ENCODE measurements around the gene ACTR1A.
"Not testable (repeated sequence)": the region's sequence is repeated elsewhere in the genome, so short reads cannot be mapped to it uniquely, and the experiment has no call there.

ACTR1A gene

DNA sequence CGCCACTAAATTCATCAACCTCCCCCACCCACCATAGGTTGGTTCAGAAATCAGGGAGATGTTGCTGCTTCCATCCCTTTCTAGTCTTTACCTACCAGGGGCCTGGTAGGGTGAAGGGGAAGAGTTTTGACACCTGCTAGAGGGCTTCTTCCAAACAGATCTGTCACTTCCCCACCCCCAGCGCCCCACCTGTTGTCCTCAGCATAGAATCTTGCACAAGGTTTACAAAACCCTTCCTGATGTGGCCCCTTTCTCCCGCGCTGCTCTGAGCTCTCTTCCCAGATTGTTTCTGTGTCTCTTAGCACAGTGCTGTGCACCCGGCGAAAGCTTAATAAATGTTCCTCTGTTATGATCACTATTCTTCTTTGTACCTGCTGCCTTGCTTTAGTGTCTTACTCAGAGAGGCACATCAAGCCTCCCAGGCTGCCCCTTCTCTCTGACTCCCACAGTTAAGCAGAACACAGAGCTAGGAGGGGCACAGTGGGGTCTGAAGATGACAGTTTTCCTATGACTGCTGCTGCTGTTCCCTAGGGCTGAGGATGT, 39.9 kb downstream of the ACTR1A start:
- H3K4me3 ChIP-seq (ENCODE audit: low read depth, low read length): no peak overlapping the region
- DNase-seq (ENCODE audit: low read depth): no peak
- TF ChIP-seq CTCF (IDR thresholded peaks at IDR 0.05; ENCODE audit: low read depth, low read length, missing control alignments): no peak

DNA sequence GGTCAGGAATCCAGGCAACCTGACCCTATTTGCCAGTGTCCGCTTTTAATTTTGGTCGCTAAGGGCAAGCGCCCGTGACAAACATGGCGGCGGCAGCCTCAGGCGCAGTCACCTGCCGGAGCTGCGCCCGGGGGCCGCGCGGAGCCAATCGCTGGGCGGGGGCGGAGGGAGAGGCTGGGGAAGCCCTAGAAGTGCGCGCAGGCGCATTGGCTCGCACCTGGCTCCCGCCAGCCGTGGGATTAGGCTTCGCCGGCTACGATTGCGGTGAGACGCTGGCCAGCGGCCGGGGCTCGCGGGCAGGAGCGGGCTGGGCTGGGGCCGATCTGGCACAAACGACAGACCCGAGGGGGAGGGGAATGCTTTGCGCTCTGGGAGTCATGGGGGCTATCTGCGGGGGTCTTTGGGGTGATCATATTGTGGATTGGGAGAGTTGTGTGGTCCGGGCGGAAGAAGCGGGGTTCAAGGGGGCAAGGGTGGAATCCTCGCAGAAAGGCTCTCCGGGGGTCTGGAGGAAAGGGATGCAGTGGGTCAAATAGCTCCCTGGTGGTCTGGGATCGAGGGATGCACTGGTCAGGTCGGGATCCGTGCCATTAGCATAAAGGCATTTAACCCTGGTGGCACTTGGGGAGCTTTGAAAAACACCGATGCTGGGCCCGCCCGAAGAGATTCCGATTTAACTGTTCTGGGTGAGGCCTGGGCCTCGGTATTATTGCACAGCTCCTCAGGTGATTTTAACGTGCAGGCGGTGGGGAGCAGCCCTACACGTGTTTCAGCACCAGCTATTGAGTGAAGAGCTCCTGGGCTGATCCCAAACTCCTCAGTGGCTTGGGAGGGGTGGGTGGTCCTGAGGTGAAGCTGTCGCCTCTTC, 41.1 kb downstream of the ACTR1A start:
- H3K4me3 ChIP-seq (ENCODE audit: low read depth, low read length): peak overlapping the region; percentile 57
- no peak for TF ChIP-seq CTCF (IDR thresholded peaks at IDR 0.05; ENCODE audit: low read depth, low read length, missing control alignments)
- DNase-seq (ENCODE audit: low read depth): peak; percentile 55

- no peak for TF ChIP-seq CTCF (IDR thresholded peaks at IDR 0.05; ENCODE audit: low read depth, low read length, missing control alignments)
- peak overlapping the region; percentile 57 for H3K4me3 ChIP-seq (ENCODE audit: low read depth, low read length)
- no peak for DNase-seq (ENCODE audit: low read depth)
Measured at GRCh38 chr10:102460836-102461186, 41.7 kb downstream of the ACTR1A start.

- H3K4me3 ChIP-seq (ENCODE audit: low read depth, low read length): no peak overlapping the region
- TF ChIP-seq CTCF (IDR thresholded peaks at IDR 0.05; ENCODE audit: low read depth, low read length, missing control alignments): no peak
- no peak for DNase-seq (ENCODE audit: low read depth)
Measured at GRCh38 chr10:102458656-102459055, 43.9 kb downstream of the ACTR1A start.

DNA sequence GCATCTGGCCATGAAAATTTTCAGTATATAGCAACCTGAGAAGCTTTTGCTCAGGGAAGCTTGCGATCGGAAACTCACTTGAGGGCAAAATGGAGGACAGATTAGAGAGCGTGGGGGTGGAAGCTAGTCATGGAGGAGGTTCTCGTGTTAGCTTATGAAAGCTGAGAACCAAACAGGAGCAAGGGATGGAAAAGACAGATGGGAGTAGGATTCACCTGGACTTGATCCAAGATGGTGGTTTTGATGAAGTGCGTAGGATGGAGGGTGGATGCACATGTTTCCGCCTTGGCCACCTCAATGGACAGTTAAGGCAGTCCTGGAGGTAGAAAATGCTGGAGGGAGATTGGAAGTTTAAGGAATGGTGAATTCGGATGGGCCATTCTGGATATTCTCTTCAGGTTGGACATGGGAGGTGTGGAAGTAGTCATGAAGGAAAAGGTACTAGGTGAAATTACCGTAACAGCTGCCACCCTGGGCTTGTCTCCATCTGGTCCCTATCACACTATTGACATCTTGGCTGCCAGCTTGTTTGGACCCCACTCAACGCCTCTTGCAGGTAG, 44.8 kb downstream of the ACTR1A start:
- H3K4me3 ChIP-seq (ENCODE audit: low read depth, low read length): no peak overlapping the region
- TF ChIP-seq CTCF (IDR thresholded peaks at IDR 0.05; ENCODE audit: low read depth, low read length, missing control alignments): no peak
- no peak for DNase-seq (ENCODE audit: low read depth)

GRCh38 chr10:102455893-102456471, 46.5 kb downstream of the ACTR1A start:
- H3K4me3 ChIP-seq (ENCODE audit: low read depth, low read length): no peak overlapping the region
- TF ChIP-seq CTCF (IDR thresholded peaks at IDR 0.05; ENCODE audit: low read depth, low read length, missing control alignments): no peak
- DNase-seq (ENCODE audit: low read depth): no peak

DNA sequence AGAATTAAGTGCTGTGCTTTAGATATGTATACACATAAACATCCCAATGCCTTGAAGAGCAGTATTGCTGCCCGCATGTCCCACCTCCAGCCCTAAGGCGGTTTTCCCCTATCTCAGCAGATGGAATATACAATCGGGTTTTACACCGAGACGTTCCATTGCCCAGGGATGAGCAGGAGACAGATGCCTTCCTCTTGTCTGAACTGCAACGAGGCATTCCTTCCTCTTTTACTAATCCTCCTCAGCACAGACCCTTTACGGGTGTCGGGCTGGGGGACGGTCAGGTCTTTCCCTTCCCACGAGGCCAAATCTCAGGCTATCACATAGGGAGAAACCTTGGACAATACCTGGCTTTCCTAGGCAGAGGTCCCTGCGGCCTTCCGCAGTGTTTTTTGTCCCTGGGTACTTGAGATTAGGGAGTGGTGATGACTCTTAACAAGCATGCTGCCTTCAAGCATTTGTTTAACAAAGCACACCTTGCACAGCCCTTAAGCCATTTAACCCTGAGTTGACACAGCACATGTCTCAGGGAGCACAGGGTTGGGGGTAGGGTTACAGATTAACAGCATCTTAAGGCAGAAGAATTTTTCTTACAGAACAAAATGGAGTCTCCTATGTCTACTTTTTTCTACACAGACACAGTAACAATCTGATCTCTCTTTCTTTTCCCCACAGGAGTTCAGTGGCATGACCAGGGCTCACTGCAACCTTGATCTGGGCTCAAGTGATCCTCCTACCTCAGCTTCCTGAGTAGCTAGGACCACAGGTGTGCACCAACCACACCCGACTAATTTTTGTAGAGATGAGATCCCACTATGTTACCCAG, 47.6 kb downstream of the ACTR1A start:
- DNase-seq (ENCODE audit: low read depth); H3K4me3 ChIP-seq (ENCODE audit: low read depth, low read length): not testable (repeated sequence)
